ENCODE data around the gene SNED1. TPM values are rescaled to one million over a fixed set of nuclear protein-coding genes. Genes with fewer than 3 reads are reported as not detected.

SNED1 gene
- total and polyA plus RNA-seq, 12 donors: 3.9 to 12.7 (median 6.3) TPM

DNA sequence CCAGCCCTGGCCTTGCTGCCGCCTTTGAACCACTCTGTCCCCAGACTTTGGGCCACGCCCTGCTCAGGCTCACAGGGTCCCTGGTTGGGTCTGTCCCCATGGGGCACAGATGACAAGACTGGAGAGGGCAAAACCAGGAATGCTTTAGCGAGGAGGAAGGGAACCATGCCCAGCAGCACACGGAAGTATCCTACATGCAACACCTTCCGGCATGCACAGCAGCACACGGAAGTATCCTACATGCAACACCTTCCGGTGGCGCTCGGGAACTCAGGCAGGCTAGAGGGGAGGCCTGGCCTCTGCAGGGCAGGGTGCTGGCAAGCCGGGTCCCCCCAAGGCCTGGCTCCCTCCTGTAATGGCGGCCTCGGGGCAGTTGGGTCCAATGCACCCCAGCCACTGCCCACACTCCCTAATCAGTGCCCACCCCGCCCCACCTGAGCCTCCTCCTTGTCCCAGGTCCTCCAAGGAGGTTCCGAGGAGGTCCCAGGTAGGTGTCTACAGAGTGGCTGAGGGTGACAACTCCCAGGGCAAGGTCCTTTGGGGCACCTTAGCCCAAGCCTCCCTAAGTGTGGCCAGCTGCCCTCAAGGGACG is 33.6 kb upstream of the SNED1 start:
- H3K27me3 ChIP-seq: no peaks in the 10 kb centered on the region
- no peak overlapping the region for H3K4me3 ChIP-seq
- peaks cover 5 to 48% (median 37%) of the 10 kb centered on the region in 9 donors for H3K4me1 ChIP-seq
- ATAC-seq (no peak), DNase-seq (no peak)
- no peaks in the 10 kb centered on the region for H3K9me3 ChIP-seq
- H3K27ac ChIP-seq: peak overlapping the region in 1 of 10 donors; percentile 14
- 96 to 97% methylated on average over 15 of the region's 15 CpGs for WGBS, 2 donors
- no peaks in the 10 kb centered on the region for H3K36me3 ChIP-seq
- TF ChIP-seq, protein P1, sequence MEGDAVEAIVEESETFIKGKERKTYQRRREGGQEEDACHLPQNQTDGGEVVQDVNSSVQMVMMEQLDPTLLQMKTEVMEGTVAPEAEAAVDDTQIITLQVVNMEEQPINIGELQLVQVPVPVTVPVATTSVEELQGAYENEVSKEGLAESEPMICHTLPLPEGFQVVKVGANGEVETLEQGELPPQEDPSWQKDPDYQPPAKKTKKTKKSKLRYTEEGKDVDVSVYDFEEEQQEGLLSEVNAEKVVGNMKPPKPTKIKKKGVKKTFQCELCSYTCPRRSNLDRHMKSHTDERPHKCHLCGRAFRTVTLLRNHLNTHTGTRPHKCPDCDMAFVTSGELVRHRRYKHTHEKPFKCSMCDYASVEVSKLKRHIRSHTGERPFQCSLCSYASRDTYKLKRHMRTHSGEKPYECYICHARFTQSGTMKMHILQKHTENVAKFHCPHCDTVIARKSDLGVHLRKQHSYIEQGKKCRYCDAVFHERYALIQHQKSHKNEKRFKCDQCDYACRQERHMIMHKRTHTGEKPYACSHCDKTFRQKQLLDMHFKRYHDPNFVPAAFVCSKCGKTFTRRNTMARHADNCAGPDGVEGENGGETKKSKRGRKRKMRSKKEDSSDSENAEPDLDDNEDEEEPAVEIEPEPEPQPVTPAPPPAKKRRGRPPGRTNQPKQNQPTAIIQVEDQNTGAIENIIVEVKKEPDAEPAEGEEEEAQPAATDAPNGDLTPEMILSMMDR (IDR thresholded peaks at IDR 0.05): no peak
- intact Hi-C loops (cut with DNase I): no loop called here

DNA sequence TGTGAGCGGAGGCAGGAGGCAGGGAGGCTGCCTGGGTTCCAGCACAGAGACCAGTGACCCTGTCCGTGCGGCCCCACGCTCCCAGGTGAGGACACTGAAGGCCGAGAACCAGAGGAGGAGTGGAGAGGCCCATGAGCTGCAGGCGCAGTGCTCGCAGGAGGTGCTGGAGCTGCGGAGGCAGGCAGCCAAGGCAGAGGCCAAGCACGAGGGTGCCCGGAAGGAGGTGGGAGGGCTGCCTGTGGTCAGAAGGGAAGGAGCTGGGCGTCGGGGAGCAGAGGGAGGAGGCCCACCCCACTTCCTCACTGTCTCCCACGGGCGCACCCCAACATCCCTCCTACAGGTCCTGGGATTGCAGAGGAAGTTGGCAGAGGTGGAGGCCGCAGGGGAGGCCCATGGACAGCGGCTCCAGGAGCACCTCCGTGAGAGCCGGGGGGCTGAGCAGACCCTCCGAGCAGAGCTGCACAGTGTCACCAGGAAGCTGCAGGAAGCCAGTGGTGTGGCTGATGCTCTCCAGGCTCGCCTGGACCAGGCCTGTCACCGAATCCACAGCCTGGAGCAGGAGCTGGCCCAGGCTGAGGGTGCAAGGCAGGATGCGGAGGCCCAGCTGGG is 33.0 kb upstream of the SNED1 start:
- H3K4me1 ChIP-seq: peaks cover 5 to 42% (median 31%) of the 10 kb centered on the region in 9 donors
- H3K27me3 ChIP-seq: no peaks in the 10 kb centered on the region
- TF ChIP-seq, protein P1 (IDR thresholded peaks at IDR 0.05): no peak
- H3K36me3 ChIP-seq: no peaks in the 10 kb centered on the region
- ATAC-seq (peak in 7 of 8 donors; percentile 2 to 75 (median 41)), DNase-seq (peak in 1 of 2 donors; percentile 49)
- H3K27ac ChIP-seq: peak overlapping the region in 6 of 10 donors; percentile 12 to 70 (median 26)
- intact Hi-C loops (cut with DNase I): no loop called here
- WGBS, 2 donors: 58 to 75% methylated on average over 22 of the region's 22 CpGs
- H3K9me3 ChIP-seq: peaks cover 0 to 4% (median 0%) of the 10 kb centered on the region in 11 donors
- H3K4me3 ChIP-seq: no peak overlapping the region

DNA sequence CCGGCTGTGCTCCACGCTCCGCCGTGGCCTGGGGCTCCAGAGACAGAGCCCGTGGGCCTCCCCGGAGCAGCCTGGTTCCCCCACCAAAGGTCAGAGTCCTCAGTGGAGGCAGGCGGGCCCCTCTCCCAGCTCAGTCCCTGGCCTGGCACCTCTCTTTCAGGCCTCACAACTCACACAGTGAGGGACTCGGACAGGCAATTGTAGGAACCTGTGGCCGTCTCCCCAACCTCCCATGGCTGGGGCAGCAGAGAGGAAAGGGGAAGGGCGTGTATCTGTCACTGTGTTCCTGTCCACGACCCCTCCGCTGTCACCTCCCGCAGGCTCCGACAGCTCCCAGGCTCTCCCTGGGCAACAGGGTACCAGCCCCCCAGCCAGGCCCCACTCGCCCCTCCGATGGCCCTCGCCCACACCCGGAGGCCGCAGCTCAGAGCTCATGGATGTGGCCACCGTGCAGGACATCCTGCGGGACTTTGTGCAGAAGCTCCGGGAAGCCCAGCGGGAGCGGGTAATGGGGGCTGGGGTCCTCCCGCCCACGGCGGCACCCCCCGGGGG is 32.4 kb upstream of the SNED1 start:
- Histone ChIP-seq H3K36me3 (no peaks in the 10 kb centered on the region), H3K27me3 (peaks cover 0 to 3% (median 0%) of the 10 kb centered on the region in 7 donors), H3K4me3 (no peak overlapping the region), H3K9me3 (peaks cover 0 to 4% (median 0%) of the 10 kb centered on the region in 11 donors), H3K4me1 (peaks cover 5 to 36% (median 26%) of the 10 kb centered on the region in 9 donors), H3K27ac (peak overlapping the region in 6 of 10 donors; percentile 12 to 70 (median 26))
- DNase-seq: no peak
- TF ChIP-seq, protein P1 (IDR thresholded peaks at IDR 0.05): no peak
- peak in 1 of 8 donors; percentile 3 for ATAC-seq
- 77 to 79% methylated on average over 28 of the region's 28 CpGs for WGBS, 2 donors
- intact Hi-C loops (cut with DNase I): no loop called here

DNA sequence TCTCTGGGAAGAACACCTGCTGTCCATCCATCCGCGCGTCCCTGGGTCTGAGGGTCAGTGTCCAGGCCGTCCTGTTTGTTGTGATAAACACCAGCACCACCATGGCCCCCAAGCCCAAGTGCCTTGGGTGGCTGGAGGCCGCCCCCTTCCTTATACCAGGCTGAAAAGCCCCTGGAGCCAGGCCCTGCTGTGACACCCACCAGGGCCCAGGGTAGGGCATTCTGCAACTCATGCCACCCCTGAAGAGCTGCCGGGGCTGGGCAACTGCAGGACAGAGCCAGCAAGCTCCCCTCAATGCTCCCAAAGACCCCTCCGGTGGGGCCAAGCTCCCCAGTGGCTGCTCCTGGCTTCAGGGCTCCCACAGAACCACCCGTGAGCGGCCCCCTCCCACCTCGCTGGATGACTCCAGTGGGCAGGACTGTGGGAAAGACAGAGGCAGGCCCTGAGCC is 31.9 kb upstream of the SNED1 start:
- DNase-seq: no peak
- H3K4me3 ChIP-seq: no peak overlapping the region
- ATAC-seq: no peak
- no peaks in the 10 kb centered on the region for H3K36me3 ChIP-seq
- peaks cover 0 to 3% (median 0%) of the 10 kb centered on the region in 7 donors for H3K27me3 ChIP-seq
- H3K27ac ChIP-seq: no peak overlapping the region
- TF ChIP-seq, protein P1 (IDR thresholded peaks at IDR 0.05): no peak
- H3K4me1 ChIP-seq: peaks cover 5 to 31% (median 21%) of the 10 kb centered on the region in 9 donors
- intact Hi-C loops (cut with DNase I): no loop called here
- WGBS, 2 donors: 94 to 95% methylated on average over 10 of the region's 10 CpGs
- H3K9me3 ChIP-seq: peaks cover 0 to 4% (median 0%) of the 10 kb centered on the region in 11 donors
